GM19099 (cell line): Measurements from ENCODE around the gene ANKRD65.

Experiments used
- POLR2A ChIP-seq: IDR thresholded peaks from 3 replicates; pipeline ENCODE4 v1.6.1; 2011; ENCODE audit warnings: low read depth; ENCODE audit not compliant: insufficient read length; ENCODE audit errors: extremely low read depth

The ANKRD65 gene

DNA sequence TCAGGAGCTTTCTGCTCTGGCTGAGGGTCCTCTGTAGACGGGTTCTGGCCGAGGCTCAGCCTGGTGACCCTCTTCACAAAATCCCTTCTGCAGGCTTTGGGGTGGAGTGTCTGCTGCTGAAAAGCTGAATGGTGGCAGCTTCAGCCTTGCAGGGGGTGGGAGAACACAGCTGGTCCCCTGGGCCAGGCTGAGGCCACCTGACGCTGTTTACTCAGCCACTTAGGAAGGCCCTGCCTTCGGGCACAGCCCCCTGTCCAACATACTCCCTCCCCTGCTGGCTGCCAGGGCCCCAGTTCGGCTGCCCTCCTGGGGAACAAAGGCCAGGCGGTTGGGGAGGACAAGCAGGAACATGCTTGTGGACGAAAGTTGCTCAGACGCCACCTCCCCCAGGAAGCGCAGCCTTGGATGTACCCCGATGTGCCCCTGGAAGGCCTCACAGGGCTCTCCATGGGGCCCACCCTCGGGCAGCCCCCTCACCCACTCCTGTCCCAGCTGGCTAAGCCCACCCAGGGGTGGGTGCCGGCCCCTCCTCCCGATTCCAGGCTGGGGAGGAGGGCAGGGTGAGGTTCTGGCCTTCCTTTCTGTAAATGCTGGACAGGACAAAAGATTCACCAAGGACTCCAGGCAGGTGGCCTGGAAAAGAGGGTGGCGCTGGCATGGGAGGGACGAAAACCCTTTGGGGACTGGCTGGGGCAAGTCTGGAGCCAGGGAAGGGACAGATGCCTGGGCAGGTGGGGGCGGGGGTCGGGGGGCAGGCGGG is at the start of gene ANKRD65:
ANKRD65 (minus strand) TSS at position 130 of the 760 bp plus-strand sequence. CDS start 271 bp downstream, outside the sequence.
- TF ChIP-seq POLR2A = no peak

- TF ChIP-seq POLR2A = no peak
Measured at GRCh38 chr1:1463312-1463711, 42.2 kb upstream of the ANKRD65 start.

DNA sequence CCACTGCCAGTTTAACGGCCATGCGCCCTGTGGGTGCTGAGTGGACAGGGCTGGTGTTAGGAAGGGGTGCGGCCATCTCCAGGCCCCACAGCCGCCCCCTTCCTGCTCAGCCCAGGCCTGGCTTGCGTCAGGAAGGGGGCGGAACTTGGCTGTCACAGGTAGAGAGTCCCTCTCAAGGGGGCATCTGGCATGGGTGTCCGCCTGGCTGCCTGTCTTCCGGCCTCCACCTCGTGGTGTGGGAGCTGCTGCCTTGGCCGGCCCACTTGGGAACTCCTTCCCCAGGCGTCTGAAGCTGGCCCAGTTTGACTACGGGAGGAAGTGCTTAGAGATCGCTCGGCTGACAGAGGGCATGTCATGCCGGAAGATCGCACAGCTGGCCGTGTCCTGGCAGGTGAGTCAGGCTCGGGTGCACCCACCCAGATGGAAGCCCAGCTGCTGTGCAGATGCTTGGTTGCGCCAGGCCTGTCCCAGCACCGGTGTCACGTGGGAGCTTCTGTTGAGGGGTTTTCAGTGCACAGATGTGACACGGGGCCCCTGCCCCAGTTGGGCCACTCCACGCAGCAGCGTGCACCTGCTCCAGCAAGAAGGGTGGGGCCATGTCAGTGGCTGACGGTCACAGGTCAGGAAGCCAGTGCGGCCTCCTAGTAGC is 41.4 kb upstream of the ANKRD65 start:
- peak; percentile 31 for TF ChIP-seq POLR2A

GRCh38 chr1:1461721-1462317 is 40.7 kb upstream of the ANKRD65 start:
- TF ChIP-seq POLR2A = no peak

DNA sequence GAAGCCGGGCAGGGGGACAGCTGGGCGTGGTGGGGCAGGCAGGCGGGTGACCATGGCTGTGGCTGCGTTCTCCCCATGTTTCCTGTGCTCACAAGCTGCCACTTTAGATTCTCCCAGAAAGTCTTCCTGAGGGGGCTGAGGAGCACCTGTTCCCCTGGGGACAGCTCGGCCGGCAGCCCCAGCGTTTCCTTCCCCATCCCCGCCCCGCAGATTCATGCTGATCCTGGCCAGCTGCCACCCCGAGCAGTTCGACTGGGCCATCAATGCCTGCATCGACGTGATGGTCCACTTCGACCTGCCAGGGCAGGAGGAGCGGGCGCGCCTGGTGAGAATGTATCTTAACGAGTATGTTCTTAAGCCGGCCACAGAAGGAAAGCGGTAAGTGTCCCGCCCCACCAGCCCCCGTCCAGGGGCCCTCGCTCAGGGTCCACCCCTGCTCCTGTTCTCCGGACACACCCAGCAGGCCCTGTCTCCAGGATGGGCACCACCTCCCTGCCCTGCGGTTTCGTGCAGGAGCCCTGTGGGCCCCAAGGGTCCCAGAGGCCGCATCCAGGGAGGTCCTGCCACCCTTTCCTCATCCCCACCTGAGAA is 39.6 kb upstream of the ANKRD65 start:
- TF ChIP-seq POLR2A = no peak

- TF ChIP-seq POLR2A = no peak
Measured at GRCh38 chr1:1455366-1455884, 34.3 kb upstream of the ANKRD65 start.

DNA sequence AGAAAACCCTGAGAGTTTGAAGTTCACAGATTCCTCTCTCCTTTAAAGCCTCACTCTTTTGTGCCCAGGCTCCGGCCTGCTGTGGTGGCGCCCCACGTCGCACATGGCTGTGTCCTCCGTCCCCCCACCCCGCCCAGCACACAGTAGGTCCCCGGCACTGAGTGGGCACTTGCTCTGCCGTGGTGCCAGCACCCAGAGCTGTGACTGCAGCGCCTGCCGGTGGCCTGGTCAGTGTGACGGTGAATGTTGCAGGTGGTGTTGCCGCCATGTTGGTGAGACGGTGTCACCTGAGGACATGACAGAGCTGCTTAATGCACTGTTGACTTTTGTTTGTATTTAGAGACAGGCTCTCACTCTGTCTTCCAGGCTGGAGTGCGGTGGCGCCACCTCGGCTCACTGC is 31.8 kb upstream of the ANKRD65 start:
- TF ChIP-seq POLR2A = no peak

- no peak for TF ChIP-seq POLR2A
Measured at GRCh38 chr1:1451696-1452364, 30.8 kb upstream of the ANKRD65 start.

DNA sequence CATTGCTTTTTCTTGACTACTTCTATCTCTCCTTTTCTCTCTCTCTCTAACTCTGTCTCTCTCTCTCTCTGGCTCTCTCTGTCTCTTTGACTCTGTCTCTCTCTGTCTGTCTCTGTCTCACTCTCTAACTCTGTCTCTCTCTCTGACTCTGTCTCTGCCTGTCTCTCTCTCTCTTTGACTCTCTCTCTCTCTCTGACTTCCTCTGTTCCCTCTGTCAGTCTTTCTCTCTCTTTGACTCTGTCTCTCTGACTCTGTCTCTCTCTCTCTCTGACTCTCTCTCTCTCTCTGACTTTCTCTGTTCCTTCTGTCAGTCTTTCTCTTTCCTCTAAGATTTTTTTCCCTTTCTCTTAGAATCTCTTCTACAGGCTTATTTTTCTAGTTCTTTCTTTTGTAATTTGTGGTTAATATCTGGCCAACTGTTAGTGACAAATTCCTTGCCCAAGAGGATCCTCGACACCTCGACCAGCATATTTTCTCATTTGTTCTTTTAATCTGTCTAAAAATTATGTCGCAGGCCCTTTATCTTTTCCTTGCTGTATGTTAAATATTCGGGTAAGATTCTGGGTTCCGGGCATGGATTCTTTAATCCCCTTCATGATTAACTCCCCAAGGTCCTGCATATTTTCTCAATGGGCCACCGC is 28.1 kb upstream of the ANKRD65 start, which contains the start of gene ATAD3C:
ATAD3C (plus strand) TSS at position 591 of the 641 bp plus-strand sequence. CDS start 995 bp downstream, outside the sequence.
- no peak for TF ChIP-seq POLR2A

DNA sequence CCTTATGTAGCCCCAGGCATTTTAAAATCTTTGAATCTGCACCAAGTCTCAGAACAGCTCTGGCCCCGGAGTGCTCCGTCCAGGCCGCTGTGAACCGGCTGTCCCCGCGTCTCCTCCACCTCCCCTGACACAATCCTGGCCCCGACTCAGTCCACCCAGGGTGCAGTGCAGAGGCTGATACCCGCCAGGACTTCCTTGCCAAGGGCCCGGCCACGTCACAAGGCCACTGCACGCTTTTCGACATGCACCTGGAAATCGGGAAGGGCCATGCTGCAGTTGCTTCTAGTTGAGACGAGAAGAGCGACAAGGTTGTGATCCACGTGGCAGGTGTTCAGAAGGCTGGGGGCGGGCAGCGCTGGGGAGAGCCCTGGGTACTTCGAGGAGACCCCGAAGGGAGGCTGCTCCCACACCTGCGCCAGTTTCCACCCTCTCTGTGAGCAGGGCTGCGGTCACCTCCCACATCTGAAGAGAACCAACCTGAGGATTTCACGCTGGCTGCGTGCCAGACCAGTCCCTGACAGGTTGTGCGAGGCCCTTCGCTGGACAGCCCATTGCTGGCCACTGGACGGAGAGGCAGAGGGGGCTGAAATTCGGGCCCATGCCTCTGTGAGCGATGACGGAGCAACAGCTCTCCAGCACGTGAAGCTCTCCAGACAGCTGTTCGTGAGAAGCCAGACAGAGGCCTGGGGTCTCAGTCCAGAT is 21.1 kb upstream of the ANKRD65 start:
- no peak for TF ChIP-seq POLR2A

- no peak for TF ChIP-seq POLR2A
Measured at GRCh38 chr1:1441002-1441888, 20.2 kb upstream of the ANKRD65 start.

DNA sequence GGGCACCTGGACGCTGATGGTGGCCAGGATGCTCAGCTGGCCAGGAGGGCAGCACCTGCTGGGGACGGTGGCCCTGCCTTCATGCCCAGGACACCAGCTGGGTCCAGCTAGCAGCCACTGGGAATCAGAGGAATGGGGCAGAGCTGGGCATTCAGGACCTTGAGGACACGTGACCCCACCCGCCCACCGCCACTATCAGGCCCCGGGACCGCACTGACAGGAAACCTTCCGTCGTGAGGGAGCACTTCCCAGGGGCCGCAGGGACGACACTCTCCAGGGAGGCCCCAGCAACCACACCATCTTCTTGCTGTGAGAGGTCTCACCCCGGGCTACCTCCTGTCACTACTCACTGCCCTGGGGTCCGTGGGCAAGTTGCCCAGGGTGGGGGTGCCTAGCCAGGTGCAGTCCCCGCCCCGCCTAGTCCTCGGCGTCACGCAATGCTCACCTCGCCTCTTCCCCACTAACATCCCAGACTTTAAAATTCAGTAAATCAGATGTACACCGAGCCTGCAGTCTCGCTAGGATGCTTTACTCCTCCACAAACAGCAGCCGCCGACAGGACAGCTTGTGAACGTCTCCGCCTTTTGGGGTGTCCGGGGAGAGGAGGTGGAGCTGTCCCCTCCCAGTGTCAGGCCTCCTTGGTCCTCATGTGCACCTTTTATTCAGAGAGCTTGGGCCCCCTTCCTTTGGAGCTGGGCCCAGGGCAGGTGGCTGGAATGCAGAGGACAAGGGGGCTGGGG is 19.4 kb upstream of the ANKRD65 start:
- no peak for TF ChIP-seq POLR2A
